Breast epithelium (tissue), 3 donors: ENCODE results near the gene CDX1.

ENCODE experiments used
- POLR2AphosphoS5 ChIP-seq, 3 donors: sonication (generic); formaldehyde crosslinking; IDR thresholded peaks; one replicate each; pipeline ENCODE4 v1.6.1; 2017; ENCODE audit warnings: antibody characterized with exemption in 3 of 3
- TF ChIP-seq, protein P1 (sequence below), 3 donors: fragments of 450-650 bp; IDR thresholded peaks; one replicate each; pipeline ENCODE4 v1.5.1; 2016 to 2017; ENCODE audit warnings: antibody characterized with exemption in 3 of 3, mild to moderate bottlenecking in 3 of 3, moderate library complexity in 3 of 3

DNA sequence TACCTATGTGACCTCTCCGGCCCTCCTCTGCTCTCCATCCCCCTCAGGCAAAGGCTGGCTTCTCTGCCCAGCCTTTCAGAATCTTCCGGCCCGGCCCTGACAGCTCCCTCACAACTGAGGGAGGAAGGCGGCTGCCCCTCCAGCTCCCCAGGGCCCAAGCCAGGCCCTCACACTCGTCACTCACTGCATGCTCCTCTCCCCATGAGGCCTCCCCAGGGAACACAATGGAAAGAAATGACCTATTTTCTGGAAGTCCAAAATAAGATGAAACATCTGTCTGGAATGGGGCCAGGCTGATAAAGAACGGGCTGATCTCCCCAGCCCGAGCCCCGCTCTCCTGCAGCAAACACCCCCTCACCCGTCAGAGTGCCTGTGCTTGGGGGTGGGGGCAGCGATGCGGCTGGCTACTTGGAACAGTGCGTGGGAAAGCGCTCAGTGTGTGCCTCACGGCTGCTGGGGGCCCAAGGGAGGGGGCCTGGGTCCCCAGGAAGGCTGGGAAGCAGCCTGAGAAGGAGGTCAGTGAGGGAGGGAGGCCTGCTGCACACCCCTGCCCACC, 22.3 kb upstream of the CDX1 start:
- TF ChIP-seq, protein P1, sequence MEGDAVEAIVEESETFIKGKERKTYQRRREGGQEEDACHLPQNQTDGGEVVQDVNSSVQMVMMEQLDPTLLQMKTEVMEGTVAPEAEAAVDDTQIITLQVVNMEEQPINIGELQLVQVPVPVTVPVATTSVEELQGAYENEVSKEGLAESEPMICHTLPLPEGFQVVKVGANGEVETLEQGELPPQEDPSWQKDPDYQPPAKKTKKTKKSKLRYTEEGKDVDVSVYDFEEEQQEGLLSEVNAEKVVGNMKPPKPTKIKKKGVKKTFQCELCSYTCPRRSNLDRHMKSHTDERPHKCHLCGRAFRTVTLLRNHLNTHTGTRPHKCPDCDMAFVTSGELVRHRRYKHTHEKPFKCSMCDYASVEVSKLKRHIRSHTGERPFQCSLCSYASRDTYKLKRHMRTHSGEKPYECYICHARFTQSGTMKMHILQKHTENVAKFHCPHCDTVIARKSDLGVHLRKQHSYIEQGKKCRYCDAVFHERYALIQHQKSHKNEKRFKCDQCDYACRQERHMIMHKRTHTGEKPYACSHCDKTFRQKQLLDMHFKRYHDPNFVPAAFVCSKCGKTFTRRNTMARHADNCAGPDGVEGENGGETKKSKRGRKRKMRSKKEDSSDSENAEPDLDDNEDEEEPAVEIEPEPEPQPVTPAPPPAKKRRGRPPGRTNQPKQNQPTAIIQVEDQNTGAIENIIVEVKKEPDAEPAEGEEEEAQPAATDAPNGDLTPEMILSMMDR (IDR thresholded peaks at IDR 0.05), result no peak
- TF ChIP-seq POLR2AphosphoS5 (IDR thresholded peaks at IDR 0.05), result peak; percentile 22 to 61 (median 49)
